HL-60 (cell line): ENCODE measurements around the gene MCTS1.

Source experiments
- DNase-seq, 2 experiments: peaks; one replicate each; pipeline ENCODE4 v3.0.0-alpha.2; 2010 to 2020; ENCODE audit warnings: low read depth in 1 of 2, low spot score in 1 of 2
- H3K27ac ChIP-seq: fragments of 250-450 bp; sonication (Bioruptor Pico); replicated peaks from 2 replicates; pipeline ENCODE4 v1.5.1; 2020; ENCODE audit warnings: mild to moderate bottlenecking, moderate library complexity
- H3K27me3 ChIP-seq: fragments of 250-450 bp; sonication (Bioruptor Pico); 2 replicates; pipeline ENCODE4 v1.5.1; 2021; ENCODE audit warnings: mild to moderate bottlenecking, moderate library complexity; ENCODE audit not compliant: insufficient read depth, poor library complexity, severe bottlenecking
- H3K4me3 ChIP-seq: replicated peaks from 2 replicates; pipeline ENCODE4 v1.5.1; 2011; ENCODE audit warnings: mild to moderate bottlenecking, control low read depth, low read length; ENCODE audit not compliant: insufficient read depth
- CTCF ChIP-seq: IDR thresholded peaks from one replicate; pipeline ENCODE4 v1.5.1; 2011; ENCODE audit warnings: low read length, control low read depth, inconsistent platforms; ENCODE audit not compliant: insufficient read depth
- GABPA ChIP-seq: IDR thresholded peaks from 2 replicates; pipeline ENCODE4 v1.6.1; 2012; ENCODE audit warnings: low read depth
- POLR2AphosphoS5 ChIP-seq: IDR thresholded peaks from 2 replicates; pipeline ENCODE4 v1.6.1; 2012; ENCODE audit warnings: low read depth
- REST ChIP-seq: IDR thresholded peaks from 2 replicates; pipeline ENCODE4 v1.6.1; 2012; ENCODE audit warnings: low read depth; ENCODE audit not compliant: insufficient replicate concordance
- SPI1 ChIP-seq: IDR thresholded peaks from 2 replicates; pipeline ENCODE4 v1.6.1; 2012; ENCODE audit warnings: low read depth, mild to moderate bottlenecking, borderline replicate concordance

Gene MCTS1

DNA sequence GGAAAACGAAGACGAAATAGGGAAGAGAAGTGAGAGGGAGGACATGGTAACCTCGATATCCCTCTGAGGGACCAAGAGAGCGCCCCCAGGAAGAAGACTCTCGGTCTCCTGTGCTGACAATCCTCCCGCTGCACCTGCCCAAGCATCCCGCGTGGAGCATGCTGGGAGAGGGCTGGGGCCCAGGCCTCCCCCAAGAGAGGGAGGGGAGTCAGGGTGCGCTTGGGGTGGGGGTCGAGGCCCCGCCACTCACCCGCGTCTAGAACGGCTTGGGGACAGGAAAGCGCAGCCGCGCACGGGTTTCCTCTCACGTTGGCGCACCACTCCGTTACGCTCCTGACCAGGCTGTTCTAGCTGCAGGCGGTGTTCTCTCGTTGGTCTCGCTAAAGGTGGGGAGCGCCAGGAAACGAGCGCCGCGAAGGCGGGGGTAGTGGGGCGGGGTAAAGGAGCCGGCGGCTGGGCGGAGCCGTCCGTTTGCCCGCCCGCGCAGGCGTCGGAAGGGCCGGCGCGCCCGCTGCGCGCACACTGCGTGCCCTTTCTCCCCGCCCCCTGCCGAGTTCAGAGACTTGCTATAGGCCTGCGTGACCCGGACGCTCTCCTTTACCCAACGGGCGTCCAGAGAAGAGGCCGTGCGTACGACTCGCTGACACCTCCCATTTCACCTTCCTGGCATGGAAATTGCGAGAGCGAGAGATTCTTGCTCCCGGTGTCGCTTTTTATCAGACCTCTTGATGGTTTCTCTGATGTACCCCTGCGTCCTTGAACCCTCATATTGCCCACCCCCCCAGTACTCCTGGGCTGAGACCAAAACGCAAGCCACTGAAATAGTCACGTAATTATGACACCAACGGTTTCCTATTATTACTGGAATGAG, 26.0 kb downstream of the MCTS1 start, which contains the start of gene C1GALT1C1:
Gene C1GALT1C1 (minus strand): TSS at position 388 of the 871 bp plus-strand sequence. CDS start 2,888 bp downstream, outside the sequence.
- H3K27me3 ChIP-seq = no peaks in the 10 kb centered on the region
- H3K27ac ChIP-seq = peak within 1 kb of the TSS; percentile 89
- peak; percentile 74 to 93 for DNase-seq
- peak within 1 kb of the TSS; percentile 61 for H3K4me3 ChIP-seq
- TF ChIP-seq POLR2AphosphoS5 (peak; percentile 59), CTCF (no peak), REST (no peak), SPI1 (no peak), GABPA (no peak)

GRCh38 chrX:120638619-120639018, 34.7 kb downstream of the MCTS1 start:
- TF ChIP-seq POLR2AphosphoS5 (no peak), REST (no peak), SPI1 (no peak), GABPA (no peak), CTCF (no peak)
- Histone ChIP-seq H3K27me3 (no peaks in the 10 kb centered on the region), H3K4me3 (no peak overlapping the region), H3K27ac (no peak overlapping the region)
- DNase-seq = no peak

GRCh38 chrX:120642871-120643270, 39.0 kb downstream of the MCTS1 start:
- TF ChIP-seq GABPA = no peak
- no peak for TF ChIP-seq CTCF
- no peak for TF ChIP-seq POLR2AphosphoS5
- Histone ChIP-seq H3K27ac (no peak overlapping the region), H3K4me3 (no peak overlapping the region), H3K27me3 (no peaks in the 10 kb centered on the region)
- DNase-seq = no peak
